Ascending aorta (tissue), 2 donors: ENCODE measurements around the gene FOXP3. TPM values are rescaled to one million over a fixed set of nuclear protein-coding genes. Genes with fewer than 3 reads are reported as not detected.

Experiments used
- DNase-seq, 2 donors: peaks; one replicate each; pipeline ENCODE4 v3.0.0-alpha.2; 2019; ENCODE audit warnings: low spot score in 2 of 2
- H3K27ac ChIP-seq, 2 donors: fragments of 200-600 bp; sonication (generic); one replicate each; pipeline ENCODE4 v1.5.1; 2016 to 2017; ENCODE audit warnings: mild to moderate bottlenecking in 1 of 2
- H3K27me3 ChIP-seq: fragments of 200-600 bp; sonication (generic); one replicate; pipeline ENCODE4 v1.5.1; 2017
- H3K36me3 ChIP-seq, 2 donors: fragments of 200-600 bp; sonication (generic); one replicate each; pipeline ENCODE4 v1.5.1; 2016
- H3K4me1 ChIP-seq, 2 donors: fragments of 200-600 bp; sonication (generic); one replicate each; pipeline ENCODE4 v1.5.1; 2016 to 2017; ENCODE audit warnings: mild to moderate bottlenecking in 1 of 2
- H3K4me3 ChIP-seq, 2 donors: fragments of 200-600 bp; sonication (generic); one replicate each; pipeline ENCODE4 v1.5.1; 2016 to 2017; ENCODE audit warnings: mild to moderate bottlenecking in 1 of 2
- H3K9me3 ChIP-seq, 2 donors: fragments of 200-600 bp; sonication (generic); one replicate each; pipeline ENCODE4 v1.5.1; 2016
- CTCF ChIP-seq, 3 experiments: fragments of 200-600 bp in 2 of 3; fragments of 450-650 bp in 1 of 3; sonication (generic) in 2 of 3; IDR thresholded peaks; one replicate each; pipeline ENCODE4 v1.5.1; 2016 to 2019; ENCODE audit warnings: antibody characterized with exemption in 3 of 3, mild to moderate bottlenecking in 1 of 3, moderate library complexity in 1 of 3
- intact Hi-C: fragments of 100-400 bp; cut with DNase I; formaldehyde crosslinking; loops from one replicate; pipeline ENCODE4 v1.15.1; 2023
- total RNA-seq: library from RNA; depleted of rRNA; stranded (reverse); fragments of >200 nt; gene quantifications from one replicate; pipeline ENCODE4 v1.1.0, GENCODE V29; 2016

Gene FOXP3
- total RNA-seq, 1 donor from 2014 or later = not detected

- no peak for TF ChIP-seq CTCF (IDR thresholded peaks at IDR 0.05)
- no peaks in the 10 kb centered on the region for H3K9me3 ChIP-seq
- intact Hi-C loops = no loop called here
- DNase-seq = no peak
- H3K4me3 ChIP-seq = peak overlapping the region in 1 of 2 donors; percentile 93
- H3K4me1 ChIP-seq = peaks cover 0 to 2% of the 10 kb centered on the region in 2 donors
- H3K36me3 ChIP-seq = no peaks in the 10 kb centered on the region
- H3K27ac ChIP-seq = no peak overlapping the region
- no peaks in the 10 kb centered on the region for H3K27me3 ChIP-seq
Observed at GRCh38 chrX:49271341-49271740, 6.8 kb upstream of the FOXP3 start.

GRCh38 chrX:49270249-49270921 lies 5.9 kb upstream of the FOXP3 start:
- Histone ChIP-seq H3K4me1 (peaks cover 0 to 2% of the 10 kb centered on the region in 2 donors), H3K27me3 (no peaks in the 10 kb centered on the region), H3K9me3 (no peaks in the 10 kb centered on the region), H3K36me3 (no peaks in the 10 kb centered on the region), H3K4me3 (peak overlapping the region; percentile 60 to 93), H3K27ac (peak overlapping the region; percentile 90 to 93)
- TF ChIP-seq CTCF (IDR thresholded peaks at IDR 0.05) = no peak
- intact Hi-C loops = no loop called here
- DNase-seq = no peak

GRCh38 chrX:49269767-49270248 lies 5.3 kb upstream of the FOXP3 start, which contains the start of gene PPP1R3F:
PPP1R3F (plus strand) TSS chrX:49269793; CDS start chrX:49269870, 77 bp downstream.
- H3K9me3 ChIP-seq = no peaks in the 10 kb centered on the region
- peaks cover 0 to 2% of the 10 kb centered on the region in 2 donors for H3K4me1 ChIP-seq
- no peaks in the 10 kb centered on the region for H3K27me3 ChIP-seq
- H3K4me3 ChIP-seq = peak within 1 kb of the TSS; percentile 60 to 93
- DNase-seq = no peak
- no peak for TF ChIP-seq CTCF (IDR thresholded peaks at IDR 0.05)
- no peaks in the 10 kb centered on the region for H3K36me3 ChIP-seq
- peak within 1 kb of the TSS; percentile 90 to 93 for H3K27ac ChIP-seq
- intact Hi-C loops = loop anchor here (1.0 to 2.0 kb wide), 6 partner anchors 70 to 573 kb away; partner anchors contain the start of genes MAGIX, SUV39H1 and SYP

- Histone ChIP-seq H3K9me3 (no peaks in the 10 kb centered on the region), H3K27me3 (no peaks in the 10 kb centered on the region), H3K4me1 (peaks cover 0 to 2% of the 10 kb centered on the region in 2 donors), H3K27ac (peak overlapping the region; percentile 90 to 93), H3K4me3 (peak overlapping the region; percentile 60 to 93), H3K36me3 (no peaks in the 10 kb centered on the region)
- peak; percentile 93 to 98 for DNase-seq
- TF ChIP-seq CTCF (IDR thresholded peaks at IDR 0.05) = no peak
- intact Hi-C loops = loop anchor here (1.0 to 2.0 kb wide), 6 partner anchors 69 to 572 kb away; partner anchors contain the start of genes MAGIX, SUV39H1 and SYP
Observed at GRCh38 chrX:49269010-49269766, 4.7 kb upstream of the FOXP3 start.

GRCh38 chrX:49268702-49269009 lies 4.1 kb upstream of the FOXP3 start:
- intact Hi-C loops = loop anchor here (1.0 to 2.0 kb wide), 6 partner anchors 68 to 572 kb away; partner anchors contain the start of genes MAGIX, SUV39H1 and SYP
- H3K27ac ChIP-seq = peak overlapping the region; percentile 90 to 93
- DNase-seq = no peak
- H3K4me3 ChIP-seq = peak overlapping the region; percentile 60 to 93
- H3K27me3 ChIP-seq = no peaks in the 10 kb centered on the region
- no peaks in the 10 kb centered on the region for H3K9me3 ChIP-seq
- H3K4me1 ChIP-seq = peaks cover 0 to 2% of the 10 kb centered on the region in 2 donors
- no peak for TF ChIP-seq CTCF (IDR thresholded peaks at IDR 0.05)
- H3K36me3 ChIP-seq = no peaks in the 10 kb centered on the region
